Measurements from ENCODE around the gene ARL15. TPM values are rescaled to one million over a fixed set of nuclear protein-coding genes. Genes with fewer than 3 reads are reported as not detected.
A peak's percentile ranks its signal among the peaks of the same experiment; 100 is the strongest.

ARL15 gene
- total RNA-seq, 1 experiment from 2014 or later, result 15.4 TPM

- no peak overlapping the region for H3K4me3 ChIP-seq
- no peaks in the 10 kb centered on the region for H3K27me3 ChIP-seq (replicated peaks)
- H3K27ac ChIP-seq, result no peak overlapping the region
- H3K4me1 ChIP-seq (replicated peaks), result peaks cover under 1% of the 10 kb centered on the region; the same call in 1 of the 2 replicates
- DNase-seq (ENCODE audit: low read depth in 1 of 2, low spot score in 2 of 2), result no peak
- no peaks in the 10 kb centered on the region for H3K36me3 ChIP-seq
- H3K9me3 ChIP-seq (replicated peaks), result no peaks in the 10 kb centered on the region
Observed at GRCh38 chr5:54098267-54098666, 212.1 kb downstream of the ARL15 start.

- Histone ChIP-seq H3K27ac (no peak overlapping the region), H3K27me3 (replicated peaks) (no peaks in the 10 kb centered on the region), H3K4me3 (no peak overlapping the region), H3K36me3 (no peaks in the 10 kb centered on the region), H3K4me1 (replicated peaks) (peaks cover 10% of the 10 kb centered on the region), H3K9me3 (replicated peaks) (no peaks in the 10 kb centered on the region)
- DNase-seq (ENCODE audit: low read depth in 1 of 2, low spot score in 2 of 2), result no peak
Observed at GRCh38 chr5:54095969-54096368, 214.4 kb downstream of the ARL15 start.

- Histone ChIP-seq H3K4me3 (no peak overlapping the region), H3K27ac (no peak overlapping the region), H3K9me3 (replicated peaks) (no peaks in the 10 kb centered on the region), H3K4me1 (replicated peaks) (peaks cover 21% of the 10 kb centered on the region), H3K27me3 (replicated peaks) (no peaks in the 10 kb centered on the region), H3K36me3 (no peaks in the 10 kb centered on the region)
- no peak for DNase-seq (ENCODE audit: low read depth in 1 of 2, low spot score in 2 of 2)
Observed at GRCh38 chr5:54094706-54095105, 215.7 kb downstream of the ARL15 start.

GRCh38 chr5:54093861-54094260 lies 216.5 kb downstream of the ARL15 start:
- H3K27me3 ChIP-seq (replicated peaks), result no peaks in the 10 kb centered on the region
- no peak overlapping the region for H3K27ac ChIP-seq
- H3K36me3 ChIP-seq, result no peaks in the 10 kb centered on the region; the same call in 1 of the 2 replicates
- no peaks in the 10 kb centered on the region for H3K9me3 ChIP-seq (replicated peaks)
- no peak overlapping the region for H3K4me3 ChIP-seq
- DNase-seq (ENCODE audit: low read depth in 1 of 2, low spot score in 2 of 2), result no peak
- peaks cover 23% of the 10 kb centered on the region for H3K4me1 ChIP-seq (replicated peaks)

- no peaks in the 10 kb centered on the region for H3K9me3 ChIP-seq (replicated peaks)
- no peak overlapping the region for H3K27ac ChIP-seq
- no peaks in the 10 kb centered on the region; the same call in 1 of the 2 replicates for H3K36me3 ChIP-seq
- no peak for DNase-seq (ENCODE audit: low read depth in 1 of 2, low spot score in 2 of 2)
- no peaks in the 10 kb centered on the region for H3K27me3 ChIP-seq (replicated peaks)
- H3K4me3 ChIP-seq, result no peak overlapping the region
- H3K4me1 ChIP-seq (replicated peaks), result peaks cover 31% of the 10 kb centered on the region
Observed at GRCh38 chr5:54093081-54093492, 217.3 kb downstream of the ARL15 start.

- no peaks in the 10 kb centered on the region for H3K27me3 ChIP-seq (replicated peaks)
- peaks cover 44% of the 10 kb centered on the region for H3K4me1 ChIP-seq (replicated peaks)
- H3K9me3 ChIP-seq (replicated peaks), result no peaks in the 10 kb centered on the region
- no peak for DNase-seq (ENCODE audit: low read depth in 1 of 2, low spot score in 2 of 2)
- no peak overlapping the region for H3K4me3 ChIP-seq
- H3K36me3 ChIP-seq, result no peaks in the 10 kb centered on the region; the same call in 1 of the 2 replicates
- peak overlapping the region; percentile 71 for H3K27ac ChIP-seq
Observed at GRCh38 chr5:54091307-54092130, 218.9 kb downstream of the ARL15 start.

- H3K27ac ChIP-seq, result peak overlapping the region; percentile 71
- no peak overlapping the region for H3K4me3 ChIP-seq
- peaks cover 45% of the 10 kb centered on the region for H3K4me1 ChIP-seq (replicated peaks)
- peak in 1 of 2 experiments; percentile 78 for DNase-seq (ENCODE audit: low read depth in 1 of 2, low spot score in 2 of 2)
- H3K36me3 ChIP-seq, result no peaks in the 10 kb centered on the region; the same call in 1 of the 2 replicates
- no peaks in the 10 kb centered on the region for H3K9me3 ChIP-seq (replicated peaks)
- no peaks in the 10 kb centered on the region for H3K27me3 ChIP-seq (replicated peaks)
Observed at GRCh38 chr5:54090495-54091120, 219.8 kb downstream of the ARL15 start.

GRCh38 chr5:54088081-54088480 lies 222.3 kb downstream of the ARL15 start:
- Histone ChIP-seq H3K27me3 (replicated peaks) (no peaks in the 10 kb centered on the region), H3K9me3 (replicated peaks) (no peaks in the 10 kb centered on the region), H3K4me1 (replicated peaks) (peaks cover 42% of the 10 kb centered on the region), H3K27ac (peak overlapping the region; percentile 99), H3K4me3 (no peak overlapping the region), H3K36me3 (no peaks in the 10 kb centered on the region; the same call in 1 of the 2 replicates)
- DNase-seq (ENCODE audit: low read depth in 1 of 2, low spot score in 2 of 2), result peak in 1 of 2 experiments; percentile 74

GRCh38 chr5:54087436-54087835 lies 222.9 kb downstream of the ARL15 start:
- no peaks in the 10 kb centered on the region for H3K27me3 ChIP-seq (replicated peaks)
- no peaks in the 10 kb centered on the region for H3K9me3 ChIP-seq (replicated peaks)
- H3K4me1 ChIP-seq (replicated peaks), result peaks cover 40% of the 10 kb centered on the region
- H3K4me3 ChIP-seq, result no peak overlapping the region
- peak; percentile 56 to 95 for DNase-seq (ENCODE audit: low read depth in 1 of 2, low spot score in 2 of 2)
- H3K36me3 ChIP-seq, result no peaks in the 10 kb centered on the region; the same call in 1 of the 2 replicates
- peak overlapping the region; percentile 99 for H3K27ac ChIP-seq

GRCh38 chr5:54086191-54086590 lies 224.2 kb downstream of the ARL15 start:
- Histone ChIP-seq H3K9me3 (replicated peaks) (no peaks in the 10 kb centered on the region), H3K27me3 (replicated peaks) (no peaks in the 10 kb centered on the region), H3K4me3 (no peak overlapping the region), H3K36me3 (no peaks in the 10 kb centered on the region; the same call in 1 of the 2 replicates), H3K4me1 (replicated peaks) (peaks cover 37% of the 10 kb centered on the region), H3K27ac (peak overlapping the region; percentile 99)
- DNase-seq (ENCODE audit: low read depth in 1 of 2, low spot score in 2 of 2), result no peak

GRCh38 chr5:54084696-54085095 lies 225.7 kb downstream of the ARL15 start:
- Histone ChIP-seq H3K27me3 (replicated peaks) (no peaks in the 10 kb centered on the region), H3K36me3 (no peaks in the 10 kb centered on the region; the same call in 1 of the 2 replicates), H3K4me1 (replicated peaks) (peaks cover 25% of the 10 kb centered on the region), H3K4me3 (no peak overlapping the region), H3K9me3 (replicated peaks) (no peaks in the 10 kb centered on the region), H3K27ac (no peak overlapping the region)
- no peak for DNase-seq (ENCODE audit: low read depth in 1 of 2, low spot score in 2 of 2)

GRCh38 chr5:54083851-54084250 lies 226.5 kb downstream of the ARL15 start:
- Histone ChIP-seq H3K9me3 (replicated peaks) (no peaks in the 10 kb centered on the region), H3K27me3 (replicated peaks) (no peaks in the 10 kb centered on the region), H3K4me3 (no peak overlapping the region), H3K4me1 (replicated peaks) (peaks cover 22% of the 10 kb centered on the region), H3K36me3 (no peaks in the 10 kb centered on the region; the same call in 1 of the 2 replicates), H3K27ac (no peak overlapping the region)
- DNase-seq (ENCODE audit: low read depth in 1 of 2, low spot score in 2 of 2), result no peak

GRCh38 chr5:54083245-54083644 lies 227.1 kb downstream of the ARL15 start:
- H3K4me3 ChIP-seq, result no peak overlapping the region

GRCh38 chr5:54081415-54081814 lies 229.0 kb downstream of the ARL15 start:
- Histone ChIP-seq H3K36me3 (no peaks in the 10 kb centered on the region), H3K27me3 (replicated peaks) (no peaks in the 10 kb centered on the region), H3K27ac (no peak overlapping the region), H3K4me3 (no peak overlapping the region), H3K9me3 (replicated peaks) (no peaks in the 10 kb centered on the region), H3K4me1 (replicated peaks) (peaks cover under 1% of the 10 kb centered on the region)
- no peak for DNase-seq (ENCODE audit: low read depth in 1 of 2, low spot score in 2 of 2)

More at GRCh38 chr5:54083245-54083644, 227.1 kb downstream of the ARL15 start:
- DNase-seq (ENCODE audit: low read depth in 1 of 2, low spot score in 2 of 2), result no peak
- no peaks in the 10 kb centered on the region for H3K36me3 ChIP-seq
- peaks cover 16% of the 10 kb centered on the region for H3K4me1 ChIP-seq (replicated peaks)
- H3K27me3 ChIP-seq (replicated peaks), result no peaks in the 10 kb centered on the region
- no peak overlapping the region for H3K27ac ChIP-seq
- no peaks in the 10 kb centered on the region for H3K9me3 ChIP-seq (replicated peaks)
